SJSA1 (cell line): Measurements from ENCODE around the gene ETV4. TPM values are rescaled to one million over a fixed set of nuclear protein-coding genes. Genes with fewer than 3 reads are reported as not detected.

Experiments
- DNase-seq, 2 experiments: peaks; one replicate each; pipeline ENCODE4 v3.0.0-alpha.2; 2015 to 2020; ENCODE audit warnings: low spot score in 2 of 2, low read depth in 1 of 2
- H3K27ac ChIP-seq: fragments of 250-450 bp; sonication (Bioruptor Pico); 2 replicates; pipeline ENCODE4 v1.5.1; 2020; ENCODE audit warnings: mild to moderate bottlenecking, moderate library complexity
- H3K27me3 ChIP-seq: fragments of 250-450 bp; sonication (Bioruptor Pico); replicated peaks from 2 replicates; pipeline ENCODE4 v1.5.1; 2020; ENCODE audit warnings: mild to moderate bottlenecking, moderate library complexity
- H3K36me3 ChIP-seq: fragments of 250-450 bp; sonication (Bioruptor Pico); 2 replicates; pipeline ENCODE4 v1.5.1; 2020; ENCODE audit warnings: mild to moderate bottlenecking
- H3K4me1 ChIP-seq: fragments of 250-450 bp; sonication (Bioruptor Pico); replicated peaks from 2 replicates; pipeline ENCODE4 v1.6.1; 2021; ENCODE audit warnings: mild to moderate bottlenecking
- H3K4me3 ChIP-seq: fragments of 250-450 bp; sonication (Bioruptor Pico); 2 replicates; pipeline ENCODE4 v1.5.1; 2020; ENCODE audit warnings: mild to moderate bottlenecking
- H3K9me3 ChIP-seq: fragments of 250-450 bp; sonication (Bioruptor Pico); replicated peaks from 2 replicates; pipeline ENCODE4 v1.5.1; 2020; ENCODE audit warnings: mild to moderate bottlenecking
- total RNA-seq: library from RNA; depleted of rRNA; stranded (reverse); fragments of >200 nt; shearing (Covaris generic); gene quantifications from 2 replicates; pipeline ENCODE4 v1.2.3, GENCODE V29; 2014

The ETV4 gene
- total RNA-seq, 1 experiment from 2014 or later = 16.8 TPM

GRCh38 chr17:43562679-43563599, 16.8 kb upstream of the ETV4 start:
- no peaks in the 10 kb centered on the region for H3K9me3 ChIP-seq
- no peaks in the 10 kb centered on the region; the same call in 1 of the 2 replicates for H3K27me3 ChIP-seq
- H3K36me3 ChIP-seq = no peaks in the 10 kb centered on the region
- no peak for DNase-seq
- H3K4me3 ChIP-seq = no peak overlapping the region
- no peak overlapping the region for H3K27ac ChIP-seq
- no peaks in the 10 kb centered on the region for H3K4me1 ChIP-seq

DNA sequence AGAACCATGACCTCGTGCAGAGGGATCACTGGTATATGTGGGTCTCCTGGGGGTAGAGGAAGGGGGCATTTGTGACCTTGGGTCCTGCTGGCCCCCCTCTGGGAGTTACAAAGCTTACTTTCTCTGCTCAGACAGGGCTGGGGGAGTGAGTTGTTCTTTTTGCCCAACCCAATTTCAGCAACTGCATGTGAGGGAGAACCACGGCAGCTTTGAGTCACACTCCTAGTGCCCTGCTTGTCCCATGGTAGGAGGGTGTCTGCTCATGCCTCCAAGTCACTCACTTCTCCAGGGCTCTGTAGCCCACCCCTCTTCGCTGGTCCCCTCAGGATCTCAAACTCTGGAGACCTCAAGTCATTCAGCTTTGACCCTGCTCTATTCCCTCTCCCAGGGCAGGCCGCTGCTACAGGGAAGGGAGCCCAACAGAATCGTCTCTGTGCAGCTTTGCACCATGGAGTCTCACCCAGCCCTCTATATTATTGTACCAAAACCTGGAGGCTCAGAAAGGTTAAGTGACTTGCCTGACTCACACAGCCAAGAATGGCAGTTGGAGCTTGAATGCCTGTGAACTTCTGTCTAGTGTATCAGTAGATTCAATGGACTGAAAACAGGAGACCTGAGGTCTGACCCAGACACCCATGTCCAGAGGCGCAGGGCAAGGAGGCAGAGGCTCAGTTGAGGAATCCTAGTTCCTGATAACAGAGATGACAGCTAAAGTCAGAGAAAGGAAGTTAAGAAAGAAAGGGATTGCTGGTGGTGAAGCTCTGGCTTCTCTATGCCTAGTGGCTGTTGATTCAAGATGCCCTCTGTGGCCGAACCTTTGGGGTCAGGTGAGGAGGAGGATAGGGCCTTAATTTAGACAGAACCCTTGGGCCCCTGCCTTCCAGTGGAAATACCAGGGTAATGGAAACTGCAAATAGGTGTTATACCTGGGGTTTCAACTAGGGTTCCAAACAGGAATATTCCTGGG, 14.6 kb upstream of the ETV4 start:
- Histone ChIP-seq H3K27ac (no peak overlapping the region), H3K36me3 (no peaks in the 10 kb centered on the region), H3K4me1 (no peaks in the 10 kb centered on the region), H3K27me3 (no peaks in the 10 kb centered on the region; the same call in 1 of the 2 replicates), H3K9me3 (no peaks in the 10 kb centered on the region), H3K4me3 (no peak overlapping the region)
- no peak for DNase-seq

DNA sequence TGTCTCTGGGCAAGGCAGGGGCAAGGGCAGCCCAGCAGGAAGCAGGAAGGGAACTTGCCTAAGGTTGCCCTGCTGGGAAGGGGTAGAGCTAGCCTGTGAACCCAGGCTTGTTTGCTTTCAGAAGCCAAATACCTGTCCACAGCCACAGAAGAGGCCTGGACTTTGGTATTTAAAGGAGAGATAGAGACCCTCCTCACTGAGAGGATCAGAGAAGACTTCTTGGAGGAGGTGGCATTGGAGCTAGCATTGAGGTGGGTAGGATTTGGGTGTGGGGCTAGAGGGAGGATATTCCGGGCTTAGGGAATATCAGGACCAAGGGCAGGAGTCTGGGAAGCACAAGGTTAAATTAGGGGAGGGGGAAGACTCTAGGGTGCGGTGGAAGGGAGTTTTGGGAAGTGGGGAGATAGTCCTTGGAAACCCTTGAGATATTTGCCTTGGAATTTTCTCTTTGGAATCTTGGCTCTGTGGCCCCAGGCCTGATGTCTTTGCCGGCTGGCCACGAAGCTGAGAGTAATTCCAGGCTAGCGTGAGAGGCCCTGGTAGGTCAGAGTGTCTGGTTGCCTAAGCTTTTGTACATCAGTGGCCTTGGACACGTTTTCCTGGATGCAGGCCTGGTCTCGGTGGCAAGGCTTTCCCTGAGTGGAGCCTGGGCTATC, 13.1 kb upstream of the ETV4 start:
- no peak overlapping the region for H3K4me3 ChIP-seq
- H3K27ac ChIP-seq = no peak overlapping the region
- H3K4me1 ChIP-seq = no peaks in the 10 kb centered on the region
- no peaks in the 10 kb centered on the region for H3K36me3 ChIP-seq
- H3K9me3 ChIP-seq = no peaks in the 10 kb centered on the region
- no peak for DNase-seq
- H3K27me3 ChIP-seq = no peaks in the 10 kb centered on the region; the same call in 1 of the 2 replicates

- Histone ChIP-seq H3K4me3 (no peak overlapping the region), H3K4me1 (no peaks in the 10 kb centered on the region), H3K9me3 (no peaks in the 10 kb centered on the region), H3K36me3 (no peaks in the 10 kb centered on the region), H3K27me3 (no peaks in the 10 kb centered on the region), H3K27ac (no peak overlapping the region)
- no peak for DNase-seq
Observed at GRCh38 chr17:43558805-43559160, 12.6 kb upstream of the ETV4 start.

- no peaks in the 10 kb centered on the region for H3K27me3 ChIP-seq
- H3K9me3 ChIP-seq = no peaks in the 10 kb centered on the region
- H3K36me3 ChIP-seq = no peaks in the 10 kb centered on the region
- no peak for DNase-seq
- H3K4me1 ChIP-seq = no peaks in the 10 kb centered on the region
- no peak overlapping the region for H3K27ac ChIP-seq
- H3K4me3 ChIP-seq = no peak overlapping the region
Observed at GRCh38 chr17:43556292-43556691, 10.2 kb upstream of the ETV4 start.

DNA sequence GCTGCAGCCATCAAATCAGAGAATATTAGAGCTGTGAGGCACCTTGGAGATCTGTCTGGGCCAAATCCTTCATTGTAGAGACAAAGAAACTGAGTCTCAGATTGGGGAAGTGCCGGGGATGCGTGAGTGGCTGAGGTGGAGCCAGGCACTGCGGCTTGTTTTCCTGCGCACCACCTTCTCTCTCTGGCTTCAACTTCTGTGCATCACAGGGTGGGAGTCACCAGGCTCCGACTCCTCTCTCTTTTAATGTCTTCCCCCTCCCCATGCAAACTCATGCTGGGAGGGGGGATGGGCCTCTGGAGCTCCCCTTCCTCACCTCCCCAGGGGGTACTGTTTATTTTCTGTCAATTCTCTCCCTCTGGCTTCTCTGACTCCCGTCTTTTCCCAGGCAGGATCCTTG, 8.7 kb upstream of the ETV4 start:
- Histone ChIP-seq H3K27ac (no peak overlapping the region), H3K4me1 (no peaks in the 10 kb centered on the region), H3K4me3 (no peak overlapping the region), H3K27me3 (no peaks in the 10 kb centered on the region), H3K9me3 (no peaks in the 10 kb centered on the region), H3K36me3 (no peaks in the 10 kb centered on the region)
- DNase-seq = no peak

DNA sequence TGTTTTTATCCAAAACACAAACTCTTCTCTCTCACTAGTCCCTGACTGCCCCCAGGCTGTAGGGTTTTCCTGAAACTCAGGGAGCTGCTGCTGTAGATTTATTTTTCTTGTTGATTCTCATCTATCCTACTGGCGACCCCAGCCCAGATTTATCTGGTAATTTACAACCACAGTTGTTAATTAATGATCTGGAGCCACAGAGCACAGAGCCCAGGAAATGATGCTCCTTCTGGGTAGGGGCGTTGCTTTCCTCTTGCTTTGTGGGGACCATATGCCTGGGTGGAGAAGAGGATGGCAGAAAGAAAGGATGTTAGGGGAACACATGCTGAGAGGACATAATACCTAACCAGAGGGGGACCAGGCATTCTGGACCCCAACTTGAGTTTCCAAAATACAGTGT, 7.4 kb upstream of the ETV4 start:
- H3K27ac ChIP-seq = no peak overlapping the region
- H3K9me3 ChIP-seq = no peaks in the 10 kb centered on the region
- no peaks in the 10 kb centered on the region for H3K4me1 ChIP-seq
- H3K36me3 ChIP-seq = no peaks in the 10 kb centered on the region
- no peak for DNase-seq
- no peaks in the 10 kb centered on the region for H3K27me3 ChIP-seq
- no peak overlapping the region for H3K4me3 ChIP-seq

DNA sequence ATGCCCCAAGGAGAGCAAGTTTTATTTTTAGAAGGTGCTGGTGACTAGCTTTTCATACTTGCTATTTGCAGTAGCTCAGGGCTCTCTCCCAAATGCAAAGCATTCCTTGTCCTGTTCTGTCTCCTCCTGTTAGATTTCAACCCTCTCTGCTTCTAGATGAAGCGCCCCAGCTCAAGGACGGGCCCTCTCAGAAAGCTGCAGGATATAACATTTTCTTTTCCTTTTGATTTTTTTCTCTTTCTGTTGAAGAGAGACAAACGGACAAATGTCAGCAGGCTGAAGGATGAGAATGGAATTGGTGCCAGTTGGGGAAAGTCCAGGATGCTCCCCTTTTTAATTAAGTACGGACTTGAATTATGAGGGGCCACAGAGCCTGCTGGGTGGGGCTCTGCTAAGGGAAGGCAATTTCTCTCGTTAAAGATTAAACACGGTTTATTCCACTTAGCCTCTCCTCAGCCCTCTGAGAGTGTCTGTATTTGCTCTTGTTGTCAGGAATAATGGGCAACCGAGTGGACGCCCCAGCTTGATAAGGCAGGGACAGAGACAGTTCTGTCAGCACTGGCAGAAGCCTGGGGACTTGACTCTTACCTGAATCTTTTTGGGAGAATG, 6.2 kb upstream of the ETV4 start:
- Histone ChIP-seq H3K27ac (no peak overlapping the region), H3K36me3 (no peaks in the 10 kb centered on the region), H3K4me1 (no peaks in the 10 kb centered on the region; the same call in 1 of the 2 replicates), H3K4me3 (no peak overlapping the region), H3K27me3 (no peaks in the 10 kb centered on the region), H3K9me3 (no peaks in the 10 kb centered on the region)
- no peak for DNase-seq

GRCh38 chr17:43550754-43551153, 4.6 kb upstream of the ETV4 start:
- Histone ChIP-seq H3K27me3 (no peaks in the 10 kb centered on the region), H3K27ac (no peak overlapping the region), H3K9me3 (no peaks in the 10 kb centered on the region), H3K36me3 (no peaks in the 10 kb centered on the region), H3K4me1 (peaks cover 11% of the 10 kb centered on the region), H3K4me3 (no peak overlapping the region)
- no peak for DNase-seq

GRCh38 chr17:43549496-43549895, 3.4 kb upstream of the ETV4 start:
- Histone ChIP-seq H3K27ac (no peak overlapping the region), H3K4me3 (no peak overlapping the region), H3K9me3 (no peaks in the 10 kb centered on the region)

GRCh38 chr17:43548689-43549379, 2.7 kb upstream of the ETV4 start:
- Histone ChIP-seq H3K36me3 (no peaks in the 10 kb centered on the region), H3K4me1 (peaks cover 27% of the 10 kb centered on the region), H3K9me3 (no peaks in the 10 kb centered on the region), H3K27me3 (no peaks in the 10 kb centered on the region), H3K27ac (no peak overlapping the region), H3K4me3 (no peak overlapping the region)
- DNase-seq = no peak

More at GRCh38 chr17:43549496-43549895, 3.4 kb upstream of the ETV4 start:
- Histone ChIP-seq H3K36me3 (no peaks in the 10 kb centered on the region), H3K27me3 (no peaks in the 10 kb centered on the region), H3K4me1 (peaks cover 20% of the 10 kb centered on the region)
- no peak for DNase-seq

GRCh38 chr17:43547659-43548256, 1.6 kb upstream of the ETV4 start:
- DNase-seq = no peak
- H3K9me3 ChIP-seq = no peaks in the 10 kb centered on the region
- no peak overlapping the region for H3K27ac ChIP-seq
- H3K4me1 ChIP-seq = peaks cover 33% of the 10 kb centered on the region
- no peak overlapping the region for H3K4me3 ChIP-seq
- H3K27me3 ChIP-seq = no peaks in the 10 kb centered on the region
- H3K36me3 ChIP-seq = no peaks in the 10 kb centered on the region
